ENCODE results near the gene PITX1.

DNA sequence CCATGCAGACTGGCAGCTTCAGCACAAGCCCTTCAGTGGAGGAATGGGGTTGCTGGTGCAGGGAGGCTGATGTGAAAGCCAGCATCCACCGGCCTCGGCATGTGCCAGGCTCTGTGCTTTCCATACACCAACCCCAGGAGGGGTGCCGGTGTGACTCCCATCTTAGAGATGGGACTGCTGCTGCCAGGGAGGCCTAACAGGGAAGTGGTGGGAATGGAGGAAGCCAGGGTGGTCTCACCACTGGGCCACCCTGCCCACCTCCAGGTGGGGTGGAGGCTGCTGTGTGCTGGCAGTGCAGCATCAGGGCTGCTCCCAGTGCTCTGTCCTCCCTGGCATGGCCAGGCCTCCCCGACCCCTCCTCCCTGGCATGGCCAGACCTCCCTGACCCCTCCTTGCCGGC, 32.8 kb upstream of the PITX1 start:
- TF ChIP-seq, protein P1, sequence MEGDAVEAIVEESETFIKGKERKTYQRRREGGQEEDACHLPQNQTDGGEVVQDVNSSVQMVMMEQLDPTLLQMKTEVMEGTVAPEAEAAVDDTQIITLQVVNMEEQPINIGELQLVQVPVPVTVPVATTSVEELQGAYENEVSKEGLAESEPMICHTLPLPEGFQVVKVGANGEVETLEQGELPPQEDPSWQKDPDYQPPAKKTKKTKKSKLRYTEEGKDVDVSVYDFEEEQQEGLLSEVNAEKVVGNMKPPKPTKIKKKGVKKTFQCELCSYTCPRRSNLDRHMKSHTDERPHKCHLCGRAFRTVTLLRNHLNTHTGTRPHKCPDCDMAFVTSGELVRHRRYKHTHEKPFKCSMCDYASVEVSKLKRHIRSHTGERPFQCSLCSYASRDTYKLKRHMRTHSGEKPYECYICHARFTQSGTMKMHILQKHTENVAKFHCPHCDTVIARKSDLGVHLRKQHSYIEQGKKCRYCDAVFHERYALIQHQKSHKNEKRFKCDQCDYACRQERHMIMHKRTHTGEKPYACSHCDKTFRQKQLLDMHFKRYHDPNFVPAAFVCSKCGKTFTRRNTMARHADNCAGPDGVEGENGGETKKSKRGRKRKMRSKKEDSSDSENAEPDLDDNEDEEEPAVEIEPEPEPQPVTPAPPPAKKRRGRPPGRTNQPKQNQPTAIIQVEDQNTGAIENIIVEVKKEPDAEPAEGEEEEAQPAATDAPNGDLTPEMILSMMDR (IDR thresholded peaks at IDR 0.05; ENCODE audit: low read length) = no peak
- TF ChIP-seq EZH2 (IDR thresholded peaks at IDR 0.05; ENCODE audit: borderline replicate concordance, low read length) = no peak
